ENCODE measurements around the gene EDN1. TPM values are rescaled to one million over a fixed set of nuclear protein-coding genes. Genes with fewer than 3 reads are reported as not detected.
"Not testable (repeated sequence)": the region's sequence is repeated elsewhere in the genome, so short reads cannot be mapped to it uniquely, and the experiment has no call there.

EDN1 gene
- total RNA-seq, 1 donor from 2014 or later: 2.7 TPM

DNA sequence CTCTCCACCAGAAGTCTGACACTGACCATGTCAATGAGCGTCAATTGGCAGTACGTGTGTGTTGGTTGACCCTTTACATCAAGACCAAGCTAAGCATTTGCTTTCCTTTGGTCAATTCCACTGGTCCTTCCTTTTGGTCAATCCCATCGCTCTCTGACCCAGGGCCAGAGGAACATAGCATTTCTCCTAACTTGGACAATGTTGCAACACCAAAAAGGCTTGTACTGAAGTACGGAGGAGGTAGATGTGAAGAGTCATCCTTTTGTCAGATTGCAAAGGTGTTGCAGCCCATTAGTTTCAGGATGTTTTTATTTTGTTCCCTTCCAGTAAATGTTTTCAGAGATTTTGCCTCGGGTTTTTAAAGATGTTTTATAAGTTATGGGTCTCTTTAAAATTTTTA lies 24.6 kb downstream of the EDN1 start:
- intact Hi-C loops (cut with micrococcal nuclease): no loop called here
- DNase-seq: no peak
- ATAC-seq: no peak

DNA sequence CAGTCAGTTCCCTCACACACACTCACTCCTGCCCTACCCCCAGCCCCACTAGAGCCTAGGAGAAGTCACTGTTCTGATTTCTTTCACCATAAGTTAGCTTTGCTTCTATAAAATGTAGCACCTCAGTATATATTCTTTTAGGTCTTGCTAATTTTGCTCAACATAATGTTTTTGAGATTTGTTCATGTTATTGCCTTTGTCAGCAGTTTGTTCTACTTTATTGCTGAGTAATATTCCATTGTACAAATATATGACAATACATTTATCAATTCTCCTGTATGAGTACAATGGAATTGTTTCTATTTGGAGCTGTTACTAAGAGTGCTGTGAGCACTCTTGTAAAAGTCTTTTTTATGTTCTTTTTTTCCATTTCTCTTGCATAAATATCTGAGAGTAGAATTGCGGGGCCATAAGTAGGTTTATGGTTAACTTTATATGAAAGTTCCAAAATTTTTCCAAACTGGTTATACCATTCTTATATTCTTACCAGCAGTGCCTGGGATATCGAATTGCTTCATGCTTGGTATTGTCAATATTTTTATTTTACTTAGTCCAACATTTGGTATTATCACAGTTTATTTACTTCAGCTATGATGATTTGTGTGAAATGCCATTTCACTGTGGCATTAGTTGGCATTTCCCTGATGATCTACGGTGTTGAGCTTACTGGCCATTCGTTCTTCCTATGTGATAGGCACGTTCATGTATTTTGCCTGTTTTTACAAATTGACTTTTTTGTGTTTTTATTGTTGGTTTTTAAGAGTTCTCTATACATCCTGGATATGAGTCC lies 25.3 kb downstream of the EDN1 start:
- intact Hi-C loops (cut with micrococcal nuclease): no loop called here
- no peak for ATAC-seq
- DNase-seq: no peak

DNA sequence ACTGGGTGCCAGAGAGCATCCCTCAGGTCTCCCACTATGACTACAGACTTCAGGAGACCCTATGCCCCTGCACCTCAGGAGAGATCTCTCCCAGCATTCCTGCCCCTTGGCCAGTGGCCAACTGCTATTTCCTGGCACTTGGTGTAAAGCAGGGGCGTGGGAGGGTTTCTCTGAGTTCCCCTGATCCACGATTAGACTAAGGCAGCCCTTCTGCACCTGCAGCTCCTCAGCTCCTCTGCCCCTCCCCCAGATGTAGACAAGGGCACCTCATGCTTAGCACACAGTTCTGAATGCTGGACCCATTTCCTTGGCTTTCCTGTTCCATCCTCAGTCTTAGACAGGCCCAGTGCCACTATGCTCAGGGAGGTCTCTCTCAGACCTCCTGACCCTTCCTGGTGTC lies 28.6 kb downstream of the EDN1 start:
- intact Hi-C loops (cut with micrococcal nuclease): no loop called here
- no peak for DNase-seq

DNA sequence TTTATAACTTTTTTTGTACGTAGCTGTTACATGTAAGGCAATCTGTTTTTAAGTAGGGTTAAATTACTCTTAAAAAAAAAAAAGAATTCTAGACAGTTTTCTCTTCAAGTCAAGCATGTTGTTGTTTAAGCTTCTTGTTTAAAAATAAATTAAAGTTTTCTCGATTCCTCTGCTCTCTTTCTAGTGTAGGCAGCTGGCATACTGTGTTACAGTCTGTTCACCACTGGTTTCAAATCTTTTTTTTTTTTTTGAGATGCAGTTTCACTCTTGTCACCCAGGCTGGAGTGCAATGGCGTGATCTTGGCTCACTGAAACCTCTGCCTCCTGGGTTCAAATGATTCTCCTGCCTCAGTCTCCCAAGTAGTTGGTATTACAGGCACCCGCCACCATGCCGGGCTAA lies 29.9 kb downstream of the EDN1 start:
- intact Hi-C loops (cut with micrococcal nuclease); ATAC-seq; DNase-seq: not testable (repeated sequence)

More for the DNA sequence above, 28.6 kb downstream of the EDN1 start:
- ATAC-seq: no peak

DNA sequence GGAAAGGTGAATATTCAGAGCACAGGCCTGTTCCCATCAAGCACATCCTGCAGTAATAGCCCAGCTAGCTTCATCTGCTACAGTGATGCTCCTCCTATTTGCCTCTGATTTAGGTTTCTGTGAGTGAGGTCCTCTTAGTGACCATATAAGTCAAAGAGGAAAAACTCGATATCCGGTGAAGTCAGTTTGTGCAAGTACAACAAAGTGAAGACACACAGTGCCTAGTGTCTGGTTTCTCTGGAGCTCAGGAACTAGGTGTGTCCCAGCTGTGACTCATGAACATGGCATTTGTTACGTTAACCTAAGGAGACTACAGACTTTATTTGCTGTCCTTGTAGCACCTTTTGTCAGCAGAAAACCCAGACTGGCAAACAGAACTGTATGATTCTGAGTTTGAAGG lies 33.9 kb downstream of the EDN1 start:
- peak; percentile 18 for ATAC-seq

DNA sequence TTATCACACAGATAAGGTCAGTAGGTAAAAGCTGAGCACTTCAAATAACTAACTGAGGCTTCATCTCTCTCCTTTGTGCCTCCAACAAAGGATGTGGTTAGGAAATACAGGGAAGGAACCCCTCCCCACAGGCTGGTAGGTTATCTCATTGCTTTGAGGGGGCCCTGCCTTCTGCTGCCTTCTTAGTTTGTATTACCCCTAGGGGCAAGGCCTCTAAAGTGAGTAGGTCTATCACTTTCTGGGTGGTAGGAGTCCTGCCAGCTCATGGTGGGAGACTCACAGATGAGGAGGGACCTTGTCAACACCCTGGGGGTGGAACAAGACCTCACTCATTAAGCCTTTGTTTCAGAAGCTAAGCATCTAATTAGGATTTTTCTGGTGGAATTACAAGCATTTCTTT lies 34.6 kb downstream of the EDN1 start:
- ATAC-seq (no peak), DNase-seq (no peak)
- intact Hi-C loops (cut with micrococcal nuclease): no loop called here

More for the DNA sequence above, 33.9 kb downstream of the EDN1 start:
- no peak for DNase-seq
- intact Hi-C loops (cut with micrococcal nuclease): no loop called here

DNA sequence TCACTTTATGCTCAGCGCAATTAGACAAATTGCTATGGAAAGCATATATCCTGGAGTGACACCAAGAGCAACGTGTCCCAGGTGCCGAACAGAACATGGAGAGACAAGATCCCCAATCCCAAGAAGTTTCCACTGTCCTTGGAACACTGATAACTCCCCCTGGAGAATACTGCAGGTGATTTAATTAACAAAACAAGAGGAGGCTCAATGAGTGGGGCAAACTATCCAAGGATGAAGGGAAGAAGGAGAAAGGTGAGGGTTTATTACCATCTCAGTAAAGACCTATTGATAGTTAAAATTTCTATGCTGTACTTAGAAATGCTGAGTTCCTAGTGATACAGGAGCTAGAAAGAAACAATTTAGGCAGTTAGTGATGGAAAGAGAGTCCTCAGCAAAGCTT lies 35.7 kb downstream of the EDN1 start:
- DNase-seq: no peak
- ATAC-seq: no peak
- intact Hi-C loops (cut with micrococcal nuclease): no loop called here

DNA sequence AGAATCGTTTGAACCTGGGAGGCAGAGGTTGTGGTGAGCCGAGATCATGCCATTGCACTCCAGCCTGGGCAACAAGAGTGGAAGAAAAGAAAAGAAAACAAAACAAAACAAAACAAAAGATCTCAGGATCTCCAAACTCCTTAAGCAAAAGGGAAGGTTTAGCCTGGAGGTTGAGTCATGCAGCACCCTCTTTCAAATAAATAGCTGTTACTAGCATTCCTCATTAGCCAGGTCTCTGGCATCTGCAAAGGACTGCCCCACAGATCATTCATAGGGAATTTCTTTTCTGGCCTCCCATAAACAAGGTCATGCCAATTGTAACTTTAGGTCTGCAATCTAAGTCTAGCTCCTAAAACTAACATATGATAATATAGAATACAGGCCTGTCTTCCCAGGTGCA lies 37.2 kb downstream of the EDN1 start:
- no peak for ATAC-seq
- DNase-seq: no peak
- intact Hi-C loops (cut with micrococcal nuclease): no loop called here

DNA sequence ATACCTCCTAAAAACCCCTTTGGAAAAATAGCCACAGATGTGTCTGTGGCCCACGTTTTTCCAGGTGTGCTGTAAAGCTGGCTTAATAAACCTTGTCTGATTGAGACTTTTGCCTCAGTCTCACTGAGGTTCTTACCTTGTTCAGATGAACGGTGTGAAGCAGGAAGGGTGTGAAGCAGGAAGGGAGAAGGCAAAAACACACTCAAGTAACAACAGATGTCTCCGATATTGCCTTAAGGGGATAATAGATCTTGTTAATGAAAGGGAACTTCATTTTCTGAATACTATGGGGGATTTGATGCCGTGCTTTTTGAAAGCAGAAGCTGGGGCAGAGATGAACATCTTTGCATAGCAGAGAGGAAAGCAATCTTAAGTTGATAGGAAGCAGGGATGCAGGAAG lies 37.8 kb downstream of the EDN1 start:
- DNase-seq: no peak
- intact Hi-C loops (cut with micrococcal nuclease): no loop called here
- no peak for ATAC-seq

DNA sequence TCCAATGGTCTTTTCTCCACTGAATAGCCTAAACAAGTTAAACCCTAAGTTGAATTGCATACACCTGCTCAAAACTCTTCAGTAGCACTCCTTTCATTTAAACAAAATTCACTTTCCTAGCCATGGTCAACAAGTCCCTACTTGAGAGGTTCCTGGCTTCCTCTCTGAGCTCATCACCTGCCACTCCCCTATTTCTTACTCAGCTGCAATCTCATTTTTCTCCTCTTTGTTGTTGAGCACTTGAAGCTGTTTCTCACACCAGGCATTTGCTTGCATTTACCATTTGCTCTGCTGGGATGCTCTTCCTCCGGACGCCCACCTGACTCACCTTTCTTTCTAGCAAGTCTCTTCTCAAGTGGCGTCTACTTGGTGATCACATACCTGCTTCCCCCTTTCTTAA lies 38.5 kb downstream of the EDN1 start:
- DNase-seq (no peak), ATAC-seq (no peak)
- intact Hi-C loops (cut with micrococcal nuclease): no loop called here

DNA sequence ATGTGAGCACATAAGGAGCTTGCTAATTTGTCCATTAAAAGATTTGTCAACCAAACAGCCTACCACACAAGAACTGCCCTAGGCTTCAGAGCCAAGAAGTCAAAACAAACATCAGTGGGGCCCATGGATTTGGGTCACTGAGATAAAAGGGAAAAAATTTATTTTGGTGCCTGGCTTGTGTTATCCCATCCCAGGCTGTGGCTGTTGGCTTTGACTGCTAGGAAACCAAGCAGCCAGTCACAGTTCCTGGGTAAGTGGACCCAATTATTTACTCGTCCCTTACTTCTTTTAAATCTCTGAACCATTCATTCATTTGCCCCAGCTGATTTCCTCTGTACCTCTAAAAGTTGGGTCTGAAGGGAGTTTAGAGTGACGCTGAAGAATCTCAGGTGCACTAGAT lies 41.3 kb downstream of the EDN1 start:
- intact Hi-C loops (cut with micrococcal nuclease): no loop called here
- ATAC-seq (peak; percentile 34), DNase-seq (no peak)

DNA sequence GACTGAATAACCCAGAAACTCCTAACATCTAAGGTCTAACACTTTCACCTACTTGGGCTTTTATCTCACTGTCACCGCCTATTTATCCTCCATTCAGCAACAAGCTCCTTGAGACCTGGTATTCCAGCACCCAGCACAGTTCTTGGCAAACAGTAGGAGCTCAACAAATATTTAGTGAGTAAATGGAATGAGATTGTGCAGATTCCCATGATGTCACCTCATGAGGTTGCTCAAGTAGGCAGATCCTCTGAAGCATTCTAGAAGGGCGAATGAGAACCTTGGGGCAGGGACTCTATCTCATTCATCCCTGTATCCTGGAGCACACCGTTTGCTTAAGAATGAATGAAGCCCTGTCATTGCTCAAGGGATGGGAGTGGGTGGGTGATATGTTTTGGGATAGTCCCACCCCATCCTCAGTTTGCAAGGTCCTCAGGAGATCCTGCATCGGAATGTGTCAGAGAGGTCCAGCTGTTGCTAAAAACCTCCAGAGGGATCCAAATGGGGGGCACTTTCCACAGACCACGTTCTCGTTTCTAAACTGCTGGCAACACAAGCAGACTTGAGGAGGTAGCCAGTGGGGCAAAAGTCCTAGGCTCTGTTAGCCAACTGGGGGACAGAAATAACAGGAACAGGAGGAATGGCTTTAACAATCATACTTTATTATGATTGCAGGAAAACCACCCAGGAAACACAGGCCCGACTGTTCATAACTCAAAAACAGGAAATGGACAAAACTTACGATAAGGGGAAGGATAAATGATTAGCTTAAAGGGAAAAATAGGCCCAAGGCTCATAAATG lies 42.0 kb downstream of the EDN1 start:
- DNase-seq: no peak
- intact Hi-C loops (cut with micrococcal nuclease): no loop called here
- ATAC-seq: peak; percentile 48

DNA sequence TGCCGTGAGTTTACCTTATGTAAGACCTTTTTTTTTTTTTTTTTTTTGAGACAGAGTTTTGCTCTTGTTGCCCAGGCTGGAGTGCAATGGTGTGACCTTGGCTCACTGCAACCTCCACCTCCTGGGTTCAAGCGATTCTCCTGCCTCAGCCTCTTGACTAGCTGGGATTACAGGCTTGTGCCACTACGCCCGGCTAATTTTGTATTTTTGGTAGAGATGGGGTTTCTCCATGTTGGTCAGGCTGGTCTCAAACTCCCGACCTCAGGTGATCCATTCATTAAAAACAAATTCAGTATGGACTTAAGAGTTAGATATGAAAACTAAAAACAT lies 42.6 kb downstream of the EDN1 start:
- ATAC-seq; intact Hi-C loops (cut with micrococcal nuclease); DNase-seq: not testable (repeated sequence)

DNA sequence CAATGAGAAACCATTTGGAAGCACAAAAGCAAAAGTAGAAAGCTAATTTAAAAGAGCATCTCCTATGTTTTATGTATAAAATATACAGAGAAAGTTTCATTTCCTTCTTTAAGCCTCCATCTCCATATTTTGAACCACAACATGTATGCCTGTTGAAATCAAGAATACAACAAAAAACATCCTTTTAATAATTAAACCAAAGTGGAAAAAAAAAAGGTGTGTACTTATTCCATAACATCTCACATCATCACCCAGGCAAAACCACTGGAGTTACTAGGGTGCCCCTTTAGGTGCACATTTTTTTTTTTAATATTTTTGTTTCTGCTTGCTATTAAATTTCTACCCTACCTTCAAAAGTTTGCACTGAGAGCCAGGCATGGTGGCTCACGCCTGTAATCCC lies 43.0 kb downstream of the EDN1 start:
- DNase-seq: no peak
- ATAC-seq: no peak
- intact Hi-C loops (cut with micrococcal nuclease): no loop called here

DNA sequence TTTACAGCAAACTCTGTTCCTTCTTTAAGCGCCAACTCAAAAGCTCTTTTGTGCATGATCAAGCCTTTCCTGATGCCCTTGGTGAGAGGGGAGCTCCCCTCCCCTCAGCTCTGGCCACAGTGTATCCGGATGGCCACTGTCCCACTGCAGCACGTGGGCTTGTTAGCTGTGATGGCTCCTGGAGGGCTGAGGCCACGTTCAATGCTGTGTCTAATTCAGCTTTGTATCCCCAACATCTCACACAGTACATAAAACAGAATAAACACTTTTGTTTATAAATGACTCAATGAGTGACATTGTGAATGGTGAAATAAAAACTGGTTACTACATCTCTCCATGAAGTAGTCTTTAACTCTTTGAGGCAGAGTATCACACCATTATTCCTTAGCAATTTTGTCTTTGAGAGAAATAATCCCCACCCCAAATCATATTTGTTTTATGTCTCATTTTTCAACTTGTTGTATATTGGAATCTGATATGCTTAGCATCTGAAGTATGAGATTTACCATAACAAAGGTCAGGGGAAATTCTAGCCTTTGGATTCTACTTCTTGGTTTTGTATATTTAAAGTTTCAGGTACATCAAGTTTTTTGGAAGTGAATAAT lies 44.5 kb downstream of the EDN1 start:
- intact Hi-C loops (cut with micrococcal nuclease): no loop called here
- ATAC-seq: no peak
- no peak for DNase-seq

DNA sequence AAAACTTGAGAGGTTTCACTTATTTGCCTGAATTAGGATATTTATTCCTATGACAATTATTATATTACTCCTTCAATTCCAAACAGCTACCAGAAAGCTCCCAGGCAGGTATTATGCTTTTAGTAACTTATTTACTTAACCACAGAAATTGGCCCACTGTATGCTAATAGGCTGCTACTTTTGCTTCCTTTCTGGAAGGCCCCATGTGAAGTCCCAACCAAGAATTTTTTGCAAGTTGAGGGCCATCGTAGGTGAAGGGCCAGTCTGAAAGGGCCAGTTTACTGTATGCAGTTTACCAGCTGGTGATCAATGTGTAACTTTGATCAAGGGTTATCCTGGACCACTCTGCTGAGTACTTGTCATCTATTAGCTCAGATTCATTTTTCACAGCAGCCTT lies 45.0 kb downstream of the EDN1 start:
- ATAC-seq (no peak), DNase-seq (no peak)
- intact Hi-C loops (cut with micrococcal nuclease): no loop called here

DNA sequence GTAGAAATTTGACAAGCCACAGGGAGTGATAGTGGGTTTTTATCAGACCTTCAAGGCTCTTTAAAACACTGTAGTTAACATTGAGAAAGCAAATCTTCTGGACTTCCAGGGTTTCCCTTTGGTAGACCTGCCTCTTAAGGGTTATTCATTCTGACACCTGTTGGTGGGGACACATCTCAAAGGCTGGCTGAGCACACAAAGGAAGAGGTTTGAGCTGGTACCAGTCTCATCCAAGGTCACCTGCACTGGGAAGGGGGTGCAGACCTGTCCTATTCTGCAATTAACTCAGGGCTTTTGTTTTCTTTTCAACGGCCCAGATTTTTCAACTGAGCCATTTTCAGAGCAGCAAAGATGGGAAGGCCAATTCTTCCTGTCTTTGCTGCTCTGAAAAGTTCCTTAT lies 45.6 kb downstream of the EDN1 start:
- intact Hi-C loops (cut with micrococcal nuclease): no loop called here
- ATAC-seq: no peak
- no peak for DNase-seq

DNA sequence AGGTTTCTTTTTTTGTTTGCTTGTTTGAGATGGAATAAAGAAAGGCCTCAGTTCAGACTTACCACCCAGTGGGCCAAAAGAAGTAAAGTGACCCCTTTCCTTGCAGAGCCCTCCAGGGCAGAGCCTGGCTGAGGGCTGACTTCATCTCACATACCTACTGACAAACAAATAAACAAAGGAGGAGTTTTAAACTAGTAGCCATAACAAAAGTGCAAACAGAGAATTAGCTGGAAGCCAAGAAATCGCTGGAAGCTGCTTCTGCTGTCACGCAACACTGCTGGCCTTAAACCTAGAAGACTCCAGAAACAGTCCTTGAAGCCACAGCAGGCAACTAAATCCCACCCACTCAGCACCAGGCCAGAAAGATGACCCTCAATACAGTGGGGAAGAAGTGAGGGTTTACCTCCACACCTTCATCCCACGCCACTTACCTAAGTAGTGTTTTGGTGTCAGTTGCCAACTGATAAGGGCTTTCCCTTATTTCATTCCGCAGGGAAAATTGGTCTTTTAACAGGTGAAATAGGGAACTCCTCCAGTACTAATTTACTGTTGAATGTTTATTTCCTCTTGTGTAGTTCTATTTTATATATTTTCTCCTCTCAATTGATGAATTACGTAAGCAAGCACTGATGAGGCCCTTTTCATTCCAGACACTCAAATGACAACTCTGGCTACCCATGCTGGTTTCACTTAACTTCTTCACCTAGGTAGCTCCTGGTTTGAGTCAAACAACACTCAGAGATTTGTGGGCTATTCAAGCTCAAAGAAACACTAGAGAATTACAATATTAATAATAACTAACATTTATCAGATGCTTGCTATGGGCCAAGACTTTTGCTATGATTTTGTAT lies 46.2 kb downstream of the EDN1 start:
- DNase-seq (no peak), ATAC-seq (no peak)
- intact Hi-C loops (cut with micrococcal nuclease): no loop called here

DNA sequence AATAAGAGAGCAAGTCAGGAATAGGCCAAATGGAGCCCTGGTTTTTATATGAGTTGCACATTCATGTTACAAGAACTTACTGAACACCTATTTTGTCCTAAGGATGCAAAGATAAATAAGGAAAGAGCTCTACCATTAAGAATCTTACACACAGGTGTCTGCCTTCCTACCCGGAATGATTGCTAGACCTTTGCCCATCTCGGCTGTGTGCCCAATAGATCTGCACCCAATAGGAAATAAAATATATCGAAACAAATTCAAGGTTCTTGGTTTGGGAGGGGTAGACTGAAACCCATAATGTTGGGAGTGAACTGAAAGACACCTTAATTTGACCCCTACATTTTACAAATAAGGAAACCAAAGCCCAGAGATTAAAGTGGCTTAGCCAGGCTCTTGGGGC lies 48.9 kb downstream of the EDN1 start:
- no peak for ATAC-seq
- intact Hi-C loops (cut with micrococcal nuclease): no loop called here
- no peak for DNase-seq

Measured in left ventricle myocardium superior (tissue), 1 donor.